ENCODE data around the gene ULK4.

DNA sequence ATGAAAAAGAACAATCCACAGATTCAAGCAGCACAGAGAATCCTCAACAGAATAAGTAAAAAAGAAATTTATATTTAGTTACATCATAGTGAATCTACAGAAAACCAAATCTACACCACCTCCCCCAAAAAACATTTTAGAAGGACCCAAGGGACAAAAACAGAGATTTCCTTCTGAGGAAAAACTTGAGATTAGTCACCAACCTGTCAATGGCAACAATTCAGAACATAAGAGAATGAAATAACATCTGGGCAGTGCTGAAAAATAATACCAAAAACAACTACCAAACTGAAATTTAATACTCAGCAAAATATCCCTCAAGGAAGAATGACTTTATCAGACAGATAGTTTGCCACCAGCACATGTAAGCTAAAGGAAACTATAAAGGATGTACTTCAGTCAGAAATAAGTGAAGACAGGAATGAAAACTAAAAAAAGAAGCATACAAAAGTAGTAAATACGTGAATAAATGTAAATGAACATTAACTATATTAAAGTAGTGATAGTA lies 260.7 kb downstream of the ULK4 start:
- no peak for TF ChIP-seq POLR2A (IDR thresholded peaks at IDR 0.05)
- TF ChIP-seq, protein P1, sequence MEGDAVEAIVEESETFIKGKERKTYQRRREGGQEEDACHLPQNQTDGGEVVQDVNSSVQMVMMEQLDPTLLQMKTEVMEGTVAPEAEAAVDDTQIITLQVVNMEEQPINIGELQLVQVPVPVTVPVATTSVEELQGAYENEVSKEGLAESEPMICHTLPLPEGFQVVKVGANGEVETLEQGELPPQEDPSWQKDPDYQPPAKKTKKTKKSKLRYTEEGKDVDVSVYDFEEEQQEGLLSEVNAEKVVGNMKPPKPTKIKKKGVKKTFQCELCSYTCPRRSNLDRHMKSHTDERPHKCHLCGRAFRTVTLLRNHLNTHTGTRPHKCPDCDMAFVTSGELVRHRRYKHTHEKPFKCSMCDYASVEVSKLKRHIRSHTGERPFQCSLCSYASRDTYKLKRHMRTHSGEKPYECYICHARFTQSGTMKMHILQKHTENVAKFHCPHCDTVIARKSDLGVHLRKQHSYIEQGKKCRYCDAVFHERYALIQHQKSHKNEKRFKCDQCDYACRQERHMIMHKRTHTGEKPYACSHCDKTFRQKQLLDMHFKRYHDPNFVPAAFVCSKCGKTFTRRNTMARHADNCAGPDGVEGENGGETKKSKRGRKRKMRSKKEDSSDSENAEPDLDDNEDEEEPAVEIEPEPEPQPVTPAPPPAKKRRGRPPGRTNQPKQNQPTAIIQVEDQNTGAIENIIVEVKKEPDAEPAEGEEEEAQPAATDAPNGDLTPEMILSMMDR (IDR thresholded peaks at IDR 0.05), result no peak

All from tibial nerve (tissue), 3 donors.